HAP-1 (cell line): Measurements from ENCODE around the gene NETO2.
"Not testable (repeated sequence)": the region's sequence is repeated elsewhere in the genome, so short reads cannot be mapped to it uniquely, and the experiment has no call there.

Experiments
- DNase-seq, 2 experiments: peaks; one replicate each; pipeline ENCODE4 v3.0.0-alpha.2; 2016 to 2020; ENCODE audit warnings: low spot score in 2 of 2
- H3K27me3 ChIP-seq: fragments of 250-450 bp; sonication (Bioruptor Pico); 2 replicates; pipeline ENCODE4 v1.5.1; 2020; ENCODE audit warnings: low read depth, mild to moderate bottlenecking, moderate library complexity
- H3K36me3 ChIP-seq: fragments of 250-450 bp; sonication (Bioruptor Pico); replicated peaks from 2 replicates; pipeline ENCODE4 v1.5.1; 2020; ENCODE audit warnings: mild to moderate bottlenecking
- H3K4me1 ChIP-seq: fragments of 250-450 bp; sonication (Bioruptor Pico); 2 replicates; pipeline ENCODE4 v1.5.1; 2020; ENCODE audit warnings: mild to moderate bottlenecking
- H3K4me3 ChIP-seq: fragments of 250-450 bp; sonication (Bioruptor Pico); 2 replicates; pipeline ENCODE4 v1.5.1; 2020; ENCODE audit warnings: mild to moderate bottlenecking, moderate library complexity
- H3K9me3 ChIP-seq: fragments of 250-450 bp; sonication (Bioruptor Pico); 2 replicates; pipeline ENCODE4 v1.5.1; 2020; ENCODE audit warnings: mild to moderate bottlenecking, moderate library complexity
- in situ Hi-C: fragments of 300-500 bp; cut with MboI; formaldehyde crosslinking; loops from 3 replicates; pipeline ENCODE4 v1.14.3; 2020; ENCODE audit warnings: low sequenced_read_pairs, inconsistent platforms, mixed read lengths

The NETO2 gene

DNA sequence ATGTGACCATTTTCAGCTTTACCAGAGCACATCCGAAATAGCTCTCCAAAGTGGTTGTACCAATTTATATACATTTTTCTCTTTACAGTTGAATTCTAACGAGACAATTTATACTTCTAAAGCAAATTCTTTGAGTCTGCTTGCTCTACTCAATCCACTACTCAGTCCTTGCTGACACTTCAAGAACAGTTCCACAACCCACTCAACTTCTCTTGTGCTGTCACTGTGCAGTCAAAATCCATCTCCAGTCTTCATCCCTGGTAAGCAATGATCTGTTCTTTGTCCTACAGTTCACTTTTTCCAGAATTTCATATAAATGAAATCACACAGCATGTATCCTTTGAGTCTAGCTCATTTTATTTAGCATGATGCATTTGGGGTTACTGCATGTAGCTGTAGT is 30.6 kb downstream of the NETO2 start:
- Histone ChIP-seq H3K4me1 (no peaks in the 10 kb centered on the region), H3K9me3 (no peaks in the 10 kb centered on the region), H3K27me3 (no peaks in the 10 kb centered on the region), H3K4me3 (no peak overlapping the region), H3K36me3 (peaks cover 15% of the 10 kb centered on the region)
- in situ Hi-C loops = no loop called here
- no peak for DNase-seq

DNA sequence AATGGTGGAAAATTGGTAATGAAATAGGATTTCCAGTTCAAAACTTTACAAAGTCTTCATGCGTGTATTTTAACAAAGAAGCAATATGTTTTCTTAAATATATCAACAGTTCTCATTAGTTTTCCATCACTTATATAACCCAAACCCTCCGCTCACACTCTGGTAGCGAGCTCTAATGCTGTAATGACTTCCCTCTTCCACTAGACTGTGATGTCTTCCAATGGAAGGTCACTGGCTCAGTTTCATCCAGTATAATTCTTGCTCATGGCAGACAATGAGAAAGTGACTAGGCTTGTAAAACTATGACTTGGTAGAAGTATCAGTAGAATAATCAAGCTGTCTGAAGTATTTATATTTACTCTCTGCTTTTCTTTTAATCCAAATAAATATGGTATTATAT is 32.8 kb downstream of the NETO2 start:
- peaks cover 27% of the 10 kb centered on the region for H3K36me3 ChIP-seq
- H3K9me3 ChIP-seq = no peaks in the 10 kb centered on the region
- H3K27me3 ChIP-seq = no peaks in the 10 kb centered on the region
- H3K4me3 ChIP-seq = no peak overlapping the region
- in situ Hi-C loops = no loop called here
- no peak for DNase-seq
- no peaks in the 10 kb centered on the region for H3K4me1 ChIP-seq

DNA sequence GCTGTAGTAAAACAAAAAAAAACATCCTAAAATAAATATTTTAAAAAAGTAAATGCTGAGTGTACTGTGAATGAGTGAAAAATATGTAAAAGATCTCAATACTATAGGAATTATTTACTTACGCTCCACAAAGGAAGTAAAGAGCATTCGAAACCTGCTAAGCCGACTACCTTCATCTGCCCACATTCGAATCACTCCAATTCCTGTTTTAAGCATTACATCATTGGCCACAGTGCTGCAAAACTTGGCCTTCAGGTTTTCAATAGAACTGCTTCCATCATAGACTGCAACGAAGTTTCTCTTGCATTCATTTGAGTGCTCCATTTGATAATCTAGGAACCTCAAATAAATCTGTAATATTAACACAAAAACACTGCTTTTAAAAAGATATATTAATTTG is 34.4 kb downstream of the NETO2 start:
- Histone ChIP-seq H3K4me1 (no peaks in the 10 kb centered on the region), H3K9me3 (no peaks in the 10 kb centered on the region), H3K4me3 (no peak overlapping the region), H3K36me3 (peaks cover 30% of the 10 kb centered on the region), H3K27me3 (no peaks in the 10 kb centered on the region)
- DNase-seq = no peak
- in situ Hi-C loops = no loop called here

DNA sequence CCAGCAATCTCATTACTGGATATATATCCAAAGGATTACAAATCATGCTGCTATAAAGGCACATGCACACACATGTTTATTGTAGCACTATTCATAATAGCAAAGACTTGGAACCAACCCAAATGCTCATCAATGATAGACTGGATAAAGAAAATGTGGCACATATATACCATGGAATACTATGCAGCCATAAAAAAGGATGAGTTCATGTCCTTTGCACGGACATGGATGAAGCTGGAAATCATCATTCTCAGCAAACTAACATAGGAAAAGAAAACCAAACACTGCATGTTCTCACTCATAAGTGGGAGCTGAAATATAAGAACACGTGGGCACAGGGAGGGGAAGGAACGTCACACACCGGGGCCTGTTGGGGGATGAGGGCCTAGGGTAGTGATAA is 40.8 kb downstream of the NETO2 start:
- in situ Hi-C loops, H3K4me1 ChIP-seq, H3K9me3 ChIP-seq, H3K27me3 ChIP-seq, H3K4me3 ChIP-seq, DNase-seq: not testable (repeated sequence)
- peaks cover 19% of the 10 kb centered on the region for H3K36me3 ChIP-seq

DNA sequence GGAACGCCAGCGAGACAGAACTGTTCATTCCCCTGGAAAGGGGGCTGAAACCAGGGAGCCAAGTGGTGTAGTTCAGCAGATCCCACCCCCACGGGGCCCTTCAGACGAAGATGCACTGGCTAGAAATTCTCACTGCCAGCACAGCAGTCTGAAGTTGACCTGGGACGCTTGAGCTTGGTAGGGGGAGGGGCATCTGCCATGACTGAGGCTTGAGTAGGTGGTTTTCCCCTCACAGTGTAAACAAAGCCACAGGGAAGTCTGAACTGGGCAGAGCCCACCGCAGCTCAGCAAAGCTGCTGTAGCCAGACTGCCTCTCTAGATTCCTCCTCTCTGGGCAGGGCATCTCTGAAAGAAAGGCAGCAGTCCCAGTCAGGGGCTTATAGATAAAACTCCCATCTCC is 46.6 kb downstream of the NETO2 start:
- H3K9me3 ChIP-seq, DNase-seq, H3K27me3 ChIP-seq, H3K4me3 ChIP-seq, H3K4me1 ChIP-seq, H3K36me3 ChIP-seq, in situ Hi-C loops: not testable (repeated sequence)

DNA sequence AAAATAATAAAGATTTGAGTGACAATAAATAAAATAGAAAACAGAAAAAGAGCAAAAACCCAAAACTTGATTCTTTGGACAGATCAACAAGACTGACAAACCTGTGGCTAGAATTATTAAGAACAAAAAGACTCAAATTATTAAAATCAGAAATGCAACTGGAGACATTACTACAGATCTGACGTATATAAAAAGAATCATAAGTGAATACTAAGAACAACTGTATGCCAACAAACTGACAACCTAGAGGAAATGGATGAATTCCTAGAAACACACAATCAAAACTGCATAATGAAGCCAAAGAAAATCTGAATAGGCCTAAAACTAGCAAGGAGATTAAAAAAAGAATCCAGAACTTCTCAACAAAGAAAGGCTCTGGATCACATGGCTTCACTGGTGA is 47.4 kb downstream of the NETO2 start:
- in situ Hi-C loops = no loop called here
- Histone ChIP-seq H3K36me3 (peaks cover 4% of the 10 kb centered on the region; the same call in 1 of the 2 replicates), H3K27me3 (no peaks in the 10 kb centered on the region), H3K4me1 (no peaks in the 10 kb centered on the region), H3K9me3 (no peaks in the 10 kb centered on the region), H3K4me3 (no peak overlapping the region)
- DNase-seq = no peak

DNA sequence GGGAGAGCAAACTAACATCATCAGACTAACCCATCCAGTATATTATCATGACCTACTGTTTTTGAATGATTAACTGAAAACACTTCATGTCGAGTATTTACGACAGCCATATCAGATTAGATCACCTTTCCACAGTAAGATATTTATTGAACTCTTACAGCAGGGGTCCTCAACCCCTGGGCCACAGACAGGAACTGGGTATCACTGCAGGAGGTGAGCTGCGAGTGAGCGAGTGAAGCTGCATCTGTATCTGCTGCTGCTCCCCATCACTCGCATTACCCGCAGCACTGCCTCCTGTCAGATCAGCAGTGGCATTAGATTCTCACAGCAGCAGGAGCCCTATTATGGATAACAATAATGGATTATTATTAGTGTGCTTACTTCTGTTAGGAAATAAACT is 59.5 kb downstream of the NETO2 start:
- Histone ChIP-seq H3K9me3 (no peaks in the 10 kb centered on the region), H3K36me3 (peaks cover 19% of the 10 kb centered on the region), H3K27me3 (no peaks in the 10 kb centered on the region), H3K4me1 (peaks cover 15% of the 10 kb centered on the region), H3K4me3 (no peak overlapping the region)
- in situ Hi-C loops = no loop called here
- DNase-seq = no peak

DNA sequence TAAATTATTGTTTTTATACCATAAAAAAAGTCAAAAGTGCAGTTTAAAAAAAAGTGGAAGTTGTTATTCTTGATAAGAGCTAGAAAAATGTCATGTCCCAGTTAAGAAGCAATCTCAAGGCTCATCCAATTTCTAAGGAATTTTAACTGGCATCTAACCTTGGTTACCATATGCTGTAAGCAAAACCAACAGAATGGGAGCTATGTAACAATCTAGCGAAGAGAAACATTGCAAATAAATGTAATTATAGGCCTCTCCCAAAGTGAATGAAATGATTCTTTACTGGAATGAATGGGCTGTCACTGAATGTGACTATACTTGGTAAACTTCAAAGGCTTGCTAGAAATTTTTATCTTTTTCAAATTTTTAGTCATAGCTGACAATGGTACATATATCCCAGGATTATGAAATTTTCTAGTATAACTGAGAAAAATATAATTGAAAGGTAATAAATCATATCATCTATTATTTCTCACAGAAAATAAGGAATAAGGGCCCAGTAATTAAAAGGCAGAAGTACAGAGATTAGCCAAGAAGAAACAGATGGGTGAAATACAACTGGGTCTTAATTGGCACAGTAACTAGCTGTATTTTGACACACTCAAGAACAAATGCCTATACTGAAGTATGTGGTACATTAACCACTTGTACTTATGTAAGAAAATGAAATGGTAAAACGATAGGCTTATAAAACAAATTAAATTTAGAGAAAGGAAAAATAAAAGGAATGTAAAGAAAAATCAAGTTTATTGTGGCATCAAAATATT is 61.5 kb downstream of the NETO2 start:
- H3K4me1 ChIP-seq = peaks cover 15% of the 10 kb centered on the region
- H3K27me3 ChIP-seq = no peaks in the 10 kb centered on the region
- H3K9me3 ChIP-seq = no peaks in the 10 kb centered on the region
- H3K36me3 ChIP-seq = peaks cover 19% of the 10 kb centered on the region
- no peak overlapping the region for H3K4me3 ChIP-seq
- in situ Hi-C loops = no loop called here
- DNase-seq = no peak

DNA sequence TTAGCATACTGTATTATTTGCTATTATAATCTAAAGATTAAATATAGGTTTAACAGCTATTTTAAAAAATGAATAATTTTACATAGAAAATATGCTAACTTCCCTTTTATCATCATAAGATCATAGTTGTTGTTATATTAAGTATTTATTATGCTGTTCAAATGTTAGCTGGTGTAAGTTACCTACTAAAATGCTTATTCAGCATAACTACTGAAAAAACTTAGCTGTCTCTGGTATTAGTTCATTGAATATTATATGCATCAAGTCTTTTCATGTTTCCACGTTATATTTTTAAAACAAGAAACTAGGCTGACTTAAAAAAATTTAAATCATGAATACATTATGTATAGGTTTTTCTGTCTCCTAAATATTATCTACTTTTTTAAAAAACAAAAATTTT is 62.6 kb downstream of the NETO2 start:
- Histone ChIP-seq H3K27me3 (no peaks in the 10 kb centered on the region), H3K9me3 (no peaks in the 10 kb centered on the region), H3K36me3 (peaks cover 12% of the 10 kb centered on the region), H3K4me3 (no peak overlapping the region), H3K4me1 (peaks cover 15% of the 10 kb centered on the region)
- no peak for DNase-seq
- in situ Hi-C loops = no loop called here

DNA sequence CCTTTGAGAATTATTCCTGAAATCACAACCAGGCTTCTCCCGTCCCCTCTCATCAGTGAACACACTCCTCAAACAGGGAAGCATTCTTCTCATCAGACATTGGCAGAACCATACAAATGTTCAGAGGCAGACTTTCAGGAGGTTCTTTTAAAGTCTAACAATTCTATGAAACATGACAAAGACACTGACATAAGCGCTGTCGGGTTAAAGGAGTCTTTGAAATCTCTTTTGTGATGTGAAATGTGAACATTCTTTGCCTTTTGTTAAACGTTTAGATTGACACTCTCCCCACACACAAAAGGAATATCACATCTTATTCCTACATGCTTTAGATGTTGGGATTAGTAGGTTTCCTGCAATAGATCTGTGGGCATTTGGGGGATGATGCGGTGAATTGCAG is 63.9 kb downstream of the NETO2 start:
- Histone ChIP-seq H3K4me3 (no peak overlapping the region), H3K4me1 (peaks cover 15% of the 10 kb centered on the region), H3K9me3 (no peaks in the 10 kb centered on the region), H3K27me3 (no peaks in the 10 kb centered on the region), H3K36me3 (peaks cover 11% of the 10 kb centered on the region)
- DNase-seq = peak; percentile 50 to 99
- in situ Hi-C loops = no loop called here

DNA sequence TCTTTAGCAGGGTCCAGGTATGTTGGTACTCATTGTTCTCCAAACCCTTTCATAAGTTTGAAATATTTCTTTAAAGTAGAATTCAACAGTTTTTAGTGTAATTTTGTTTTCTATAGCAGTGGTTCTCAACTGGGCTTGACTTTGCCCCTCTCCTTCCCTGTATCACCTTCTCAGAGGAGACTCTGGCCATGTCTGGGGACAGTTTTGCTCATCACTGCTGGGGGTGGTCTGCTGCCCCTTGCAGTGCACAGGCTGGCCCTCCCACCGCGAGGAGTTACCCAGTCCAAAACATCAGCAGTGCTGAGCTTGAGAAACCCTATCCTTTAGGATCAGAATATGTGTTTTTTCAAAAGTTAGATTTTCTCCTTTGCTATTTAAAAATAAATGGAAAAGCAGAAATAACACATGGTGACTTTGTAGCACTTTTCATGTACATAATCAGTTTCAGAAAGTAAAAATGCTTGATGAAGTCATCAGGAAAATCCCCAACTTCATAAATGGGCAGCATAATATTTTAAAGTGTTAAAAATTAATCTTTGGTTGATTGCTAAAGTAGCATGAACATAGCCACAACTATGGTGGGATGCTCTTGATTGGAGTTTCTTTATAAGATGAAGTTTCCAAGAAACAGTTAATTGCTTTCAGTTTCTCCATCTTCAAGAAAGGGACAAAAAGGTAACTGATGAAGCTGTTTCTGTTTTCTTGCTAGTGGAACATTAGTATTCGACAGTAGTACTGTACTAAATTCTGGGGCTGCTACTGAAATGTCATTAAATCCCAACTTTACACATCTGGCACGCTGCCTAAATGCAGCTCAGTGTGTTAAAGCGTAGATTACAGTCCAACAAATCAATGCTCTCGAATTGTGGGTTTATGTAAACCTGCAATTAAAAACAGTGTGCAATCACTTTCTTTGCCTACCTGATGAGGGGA is 70.3 kb downstream of the NETO2 start:
- Histone ChIP-seq H3K4me1 (no peaks in the 10 kb centered on the region; the same call in 1 of the 2 replicates), H3K9me3 (no peaks in the 10 kb centered on the region), H3K4me3 (no peak overlapping the region), H3K27me3 (no peaks in the 10 kb centered on the region), H3K36me3 (no peaks in the 10 kb centered on the region)
- DNase-seq = no peak
- in situ Hi-C loops = no loop called here

DNA sequence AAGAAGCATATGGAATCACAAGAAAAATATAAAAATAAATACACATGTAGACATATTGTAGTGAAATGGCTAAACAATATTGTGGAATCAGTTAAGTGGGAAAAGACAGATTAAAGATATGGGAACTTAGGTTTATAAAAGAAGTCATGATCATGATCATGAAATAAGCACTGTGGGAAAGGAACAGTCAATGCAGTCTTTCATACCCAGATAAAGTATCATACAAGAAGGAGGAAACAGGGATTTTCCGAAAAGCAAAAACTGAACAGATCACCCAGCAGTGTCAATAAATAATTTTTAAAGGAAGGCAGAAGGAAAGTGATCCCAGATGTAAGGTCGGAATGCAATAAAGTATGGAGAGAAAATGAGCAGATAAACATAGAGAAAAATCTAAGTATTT is 71.6 kb downstream of the NETO2 start:
- Histone ChIP-seq H3K9me3 (no peaks in the 10 kb centered on the region), H3K4me3 (no peak overlapping the region), H3K36me3 (no peaks in the 10 kb centered on the region), H3K27me3 (no peaks in the 10 kb centered on the region), H3K4me1 (no peaks in the 10 kb centered on the region; the same call in 1 of the 2 replicates)
- no peak for DNase-seq
- in situ Hi-C loops = no loop called here

DNA sequence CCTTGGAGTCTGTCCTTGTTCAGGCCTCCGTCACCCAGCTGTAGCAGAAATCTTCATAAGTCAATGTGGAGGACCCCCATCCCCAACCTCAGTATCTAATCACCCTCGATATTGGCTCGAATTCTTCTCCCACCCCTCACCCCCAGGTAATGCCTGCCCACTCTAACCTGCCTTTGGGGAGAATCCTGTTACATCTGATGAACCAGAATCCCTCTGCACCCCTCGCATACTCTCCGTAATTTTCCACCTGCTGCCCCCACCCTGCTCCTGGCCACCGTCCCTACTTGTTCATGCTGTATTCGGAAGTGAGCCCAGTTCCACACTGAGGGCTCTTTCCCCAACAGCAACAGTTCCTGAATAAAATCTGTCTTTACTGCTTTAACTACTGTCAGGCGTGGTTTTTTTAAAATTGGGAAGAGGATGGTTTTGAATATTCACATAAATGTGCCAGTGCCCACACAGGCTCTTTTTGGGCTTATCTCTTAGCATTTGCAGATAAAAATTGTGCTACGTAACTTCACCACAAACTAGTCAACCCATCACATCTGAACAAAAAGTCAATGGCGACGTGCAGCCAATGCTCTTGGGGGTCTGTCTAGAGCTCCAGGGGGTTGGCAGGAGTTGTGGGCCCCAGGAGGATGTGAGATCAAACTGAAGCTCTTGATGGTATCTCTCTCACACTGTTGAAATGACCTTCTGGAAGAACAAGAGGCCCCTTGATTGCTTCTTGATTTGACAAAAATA is 73.7 kb downstream of the NETO2 start:
- no peak for DNase-seq
- in situ Hi-C loops = no loop called here
- Histone ChIP-seq H3K36me3 (no peaks in the 10 kb centered on the region), H3K4me3 (no peak overlapping the region), H3K4me1 (no peaks in the 10 kb centered on the region), H3K9me3 (no peaks in the 10 kb centered on the region), H3K27me3 (no peaks in the 10 kb centered on the region)

DNA sequence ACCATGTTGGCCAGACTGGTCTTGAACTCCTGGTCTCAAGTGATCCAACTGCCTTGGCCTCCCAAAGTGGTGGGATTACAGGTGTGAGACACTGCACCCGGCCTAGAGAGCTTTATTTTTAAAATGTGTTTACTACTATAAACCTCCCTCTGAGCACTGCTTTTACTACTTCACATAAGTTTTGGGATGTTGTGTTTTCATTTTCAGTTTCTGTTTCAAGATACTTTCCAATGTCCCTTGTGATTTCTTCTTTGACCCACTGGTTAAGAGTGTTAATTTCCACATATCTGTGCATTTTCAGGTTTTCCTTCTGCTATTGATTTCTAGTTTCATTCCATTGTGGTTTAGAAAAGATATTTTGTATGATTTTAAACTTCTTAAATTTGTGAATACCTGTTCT is 74.4 kb downstream of the NETO2 start:
- H3K4me3 ChIP-seq = no peak overlapping the region
- no peaks in the 10 kb centered on the region for H3K4me1 ChIP-seq
- no peaks in the 10 kb centered on the region for H3K27me3 ChIP-seq
- no peaks in the 10 kb centered on the region for H3K36me3 ChIP-seq
- no peaks in the 10 kb centered on the region for H3K9me3 ChIP-seq
- in situ Hi-C loops = no loop called here
- no peak for DNase-seq
